Kidney (tissue), 14 donors: ENCODE measurements around the gene UNKL. TPM values are rescaled to one million over a fixed set of nuclear protein-coding genes. Genes with fewer than 3 reads are reported as not detected.
A peak's percentile ranks its signal among the peaks of the same experiment; 100 is the strongest.

Experiments
- DNase-seq, 5 donors: peaks; one replicate each; pipeline ENCODE4 v3.0.0-alpha.2; 2013 to 2020
- FAIRE-seq: peaks from 2 replicates; lab custom pipeline; 2012; peaks lifted over from hg19 to GRCh38; lab: Jason Lieb, UNC
- H3K27ac ChIP-seq, 2 donors: one replicate each; pipeline ENCODE4 v1.7.0; 2013; ENCODE audit warnings: low read depth in 2 of 2, low read length in 2 of 2, inconsistent platforms in 1 of 2
- H3K27me3 ChIP-seq: one replicate; pipeline ENCODE4 v1.7.1; 2013; ENCODE audit warnings: low read length, inconsistent platforms; ENCODE audit not compliant: control insufficient read depth, insufficient read depth
- H3K36me3 ChIP-seq, 3 donors: one replicate each; pipeline versions ENCODE4 v1.7.0 to v1.7.1; 2013; ENCODE audit warnings: low read length in 3 of 3, control low read depth in 1 of 3, inconsistent platforms in 1 of 3; ENCODE audit not compliant: insufficient read depth in 3 of 3, control insufficient read depth in 2 of 3
- H3K4me1 ChIP-seq, 3 donors: one replicate each; pipeline versions ENCODE4 v1.7.0 to v1.7.1; 2013; ENCODE audit warnings: low read length in 3 of 3, inconsistent platforms in 1 of 3, low read depth in 1 of 3; ENCODE audit not compliant: control insufficient read depth in 2 of 3, insufficient read depth in 2 of 3
- H3K4me3 ChIP-seq, 3 donors: one replicate each; pipeline versions ENCODE4 v1.7.0 to v1.8.1; 2013; ENCODE audit warnings: low read length in 3 of 3, control low read depth in 1 of 3, inconsistent platforms in 1 of 3
- H3K9ac ChIP-seq, 3 donors: one replicate each; pipeline versions ENCODE4 v1.7.0 to v1.7.1; 2013; ENCODE audit warnings: low read length in 3 of 3, control low read depth in 1 of 3, inconsistent platforms in 1 of 3
- H3K9me3 ChIP-seq, 3 donors: one replicate each; pipeline versions ENCODE4 v1.7.0 to v1.7.1; 2013; ENCODE audit warnings: low read length in 3 of 3, control low read depth in 1 of 3, inconsistent platforms in 1 of 3; ENCODE audit not compliant: control insufficient read depth in 2 of 3, insufficient read depth in 1 of 3
- CTCF ChIP-seq: IDR thresholded peaks from 3 replicates; pipeline ENCODE4 v1.5.1; 2012; ENCODE audit warnings: mild to moderate bottlenecking, moderate library complexity, borderline replicate concordance; ENCODE audit not compliant: insufficient read depth; ENCODE audit errors: extremely low read depth
- intact Hi-C: fragments of 100-400 bp; cut with DNase I; formaldehyde crosslinking; loops from one replicate; pipeline ENCODE4 v1.11.1; 2022
- polyA plus RNA-seq: library from polyadenylated mRNA; stranded (reverse); fragments of 350-450 nt; fragmentation: Illumina TruSeq; extraction: RNeasy Lipid Tissue Mini Kit (QIAGEN cat#74804); gene quantifications from one replicate; pipeline ENCODE4 v1.2.3, GENCODE V29; 2014; ENCODE audit warnings: low read depth, low replicate concordance; ENCODE audit not compliant: insufficient read depth
- total RNA-seq: library from RNA; stranded (reverse); fragmentation: NEBNext Ultra II Directional; extraction: Animal tissue kit (Norgen Biotek cat#: 25700); gene quantifications from one replicate; pipeline ENCODE4 v1.2.1, GENCODE V29; 2021
- donor health status: control.
- donor health status: control.
- donor health status: control.
- donor health status: control.
- donor health status: control.
- donor health status: DM: yes; HTN: yes; CAD: no.
- donor health status: Normal renal cell carcinoma (clear cell type).

Gene UNKL
- total and polyA plus RNA-seq, 2 donors from 2014 or later: 5.5 to 26.0 TPM

- intact Hi-C loops: no loop called here
- no peaks in the 10 kb centered on the region for H3K4me1 ChIP-seq
- peaks cover 0 to 13% (median 13%) of the 10 kb centered on the region in 3 donors for H3K36me3 ChIP-seq
- H3K27ac ChIP-seq: no peak overlapping the region
- H3K4me3 ChIP-seq: no peak overlapping the region
- H3K9ac ChIP-seq: no peak overlapping the region
- FAIRE-seq (no peak), DNase-seq (peak in 1 of 5 donors; percentile 60)
- H3K27me3 ChIP-seq: no peaks in the 10 kb centered on the region
- no peak for TF ChIP-seq CTCF
- no peaks in the 10 kb centered on the region for H3K9me3 ChIP-seq
These were observed 43.2 kb upstream of the UNKL start for GRCh38 chr16:1457489-1458245.

GRCh38 chr16:1456951-1457350, 42.4 kb upstream of the UNKL start:
- DNase-seq: peak in 1 of 5 donors; percentile 55
- intact Hi-C loops: no loop called here
- H3K36me3 ChIP-seq: peaks cover 0 to 14% (median 12%) of the 10 kb centered on the region in 3 donors

GRCh38 chr16:1455190-1456171, 41.0 kb upstream of the UNKL start:
- Histone ChIP-seq H3K27me3 (no peaks in the 10 kb centered on the region), H3K4me1 (no peaks in the 10 kb centered on the region), H3K4me3 (no peak overlapping the region), H3K9me3 (no peaks in the 10 kb centered on the region), H3K9ac (no peak overlapping the region), H3K27ac (no peak overlapping the region), H3K36me3 (peaks cover 0 to 18% (median 12%) of the 10 kb centered on the region in 3 donors)
- no peak for TF ChIP-seq CTCF
- intact Hi-C loops: no loop called here
- FAIRE-seq (no peak), DNase-seq (no peak)

More at GRCh38 chr16:1456951-1457350, 42.4 kb upstream of the UNKL start:
- Histone ChIP-seq H3K4me3 (no peak overlapping the region), H3K4me1 (no peaks in the 10 kb centered on the region), H3K27ac (no peak overlapping the region), H3K9me3 (no peaks in the 10 kb centered on the region), H3K27me3 (no peaks in the 10 kb centered on the region), H3K9ac (no peak overlapping the region)
- FAIRE-seq: no peak
- TF ChIP-seq CTCF: no peak
